IPS-NIHi7 (cell line): ENCODE results near the gene MGRN1.

ENCODE experiments used
- DNase-seq: peaks from one replicate; pipeline ENCODE4 v3.0.0; 2012; ENCODE audit warnings: mixed read lengths; ENCODE audit errors: extremely low spot score

Gene MGRN1

DNA sequence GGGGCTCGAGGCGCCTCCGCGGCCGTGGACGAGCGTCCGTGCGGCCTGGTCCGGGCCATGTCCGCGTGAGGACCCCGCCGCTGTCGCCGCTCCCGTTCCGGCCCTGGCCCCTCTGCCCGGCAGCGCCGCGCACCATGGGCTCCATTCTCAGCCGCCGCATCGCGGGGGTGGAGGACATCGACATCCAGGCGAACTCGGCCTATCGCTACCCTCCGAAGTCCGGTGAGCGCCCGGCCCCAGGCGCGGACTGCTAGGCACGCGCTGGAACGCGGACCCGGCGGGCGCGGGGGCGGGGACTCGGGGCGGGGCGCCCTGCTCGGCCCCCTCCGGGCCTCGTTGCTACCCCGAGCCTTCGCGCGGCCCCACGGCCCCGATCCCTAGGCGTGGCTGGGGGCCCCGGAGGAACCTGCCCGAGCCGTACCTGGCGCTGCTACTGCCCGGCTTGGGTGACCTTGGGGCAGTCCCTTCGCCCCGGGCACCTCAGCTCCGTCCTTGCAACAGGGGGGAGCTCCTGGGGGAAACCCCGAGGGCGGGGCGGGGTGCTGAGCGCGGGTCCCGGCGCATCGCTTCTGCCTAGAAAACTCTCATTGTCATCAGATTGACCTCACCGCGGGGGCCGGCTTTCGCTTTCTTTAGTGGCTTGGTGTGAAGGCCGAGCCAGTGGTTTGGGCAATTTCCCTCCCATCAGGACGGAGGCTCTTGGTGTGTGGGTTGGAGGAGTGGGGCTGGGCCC, 367 bp downstream of the MGRN1 start:
- peak; percentile 69 for DNase-seq

- DNase-seq = no peak
Observed at GRCh38 chr16:4625560-4626159, 1.0 kb downstream of the MGRN1 start.

DNA sequence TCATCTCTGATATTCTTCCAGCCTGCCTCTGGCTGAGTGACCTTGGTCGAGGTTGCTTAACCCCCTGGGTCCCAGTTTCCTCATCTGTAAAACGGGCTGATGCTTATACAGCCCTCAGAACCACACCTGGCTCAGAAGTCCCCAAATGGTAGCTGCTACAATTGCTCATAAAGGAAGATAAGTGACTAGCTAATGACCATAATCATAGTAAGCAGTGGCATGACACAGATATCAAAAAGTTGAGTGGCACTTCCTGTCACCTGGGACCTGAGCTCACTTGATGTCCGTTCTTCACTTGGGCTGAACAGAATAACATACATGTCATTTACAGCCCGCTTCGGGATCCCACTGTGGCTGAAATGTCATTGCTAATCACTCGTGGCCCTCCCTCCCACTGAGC, 1.8 kb downstream of the MGRN1 start:
- DNase-seq = no peak

- no peak for DNase-seq
Observed at GRCh38 chr16:4628283-4628682, 3.7 kb downstream of the MGRN1 start.

GRCh38 chr16:4631444-4631843, 6.8 kb downstream of the MGRN1 start:
- DNase-seq = no peak

DNA sequence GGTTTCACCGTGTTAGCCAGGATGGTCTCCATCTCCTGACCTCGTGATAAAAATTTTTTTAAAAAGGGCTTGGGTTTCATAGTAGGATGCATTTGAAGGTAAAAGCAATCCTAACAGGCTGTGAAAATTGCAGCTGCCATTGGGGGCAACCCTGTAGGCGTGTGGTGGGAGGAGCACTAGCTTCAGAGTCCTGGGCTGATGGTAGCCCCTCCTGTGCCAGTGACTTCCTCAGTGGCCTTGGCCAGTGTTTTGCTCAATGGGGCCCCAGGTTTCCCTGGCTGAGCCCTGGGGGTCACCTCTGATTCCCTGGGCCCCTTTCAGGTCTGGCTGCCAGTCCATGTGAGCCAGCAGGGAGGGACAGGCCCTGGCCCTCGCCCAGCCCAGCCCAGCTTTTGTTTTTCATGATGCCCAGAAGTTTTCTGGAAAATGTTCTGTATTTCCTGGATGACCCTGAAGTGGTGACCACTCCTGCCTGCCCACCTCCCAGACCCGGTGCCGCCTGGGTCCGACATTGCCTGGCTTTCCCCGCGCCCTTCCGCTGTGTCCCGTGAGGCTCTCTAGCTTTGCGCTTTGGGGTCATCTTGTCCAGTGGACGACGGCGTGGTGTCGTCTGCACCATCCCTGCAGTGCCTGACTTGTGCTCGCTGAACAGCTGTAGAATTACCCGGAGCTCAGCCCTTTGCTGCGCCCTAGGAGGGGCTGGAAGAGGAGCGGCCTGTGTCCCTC, 9.4 kb downstream of the MGRN1 start:
- DNase-seq = no peak

DNA sequence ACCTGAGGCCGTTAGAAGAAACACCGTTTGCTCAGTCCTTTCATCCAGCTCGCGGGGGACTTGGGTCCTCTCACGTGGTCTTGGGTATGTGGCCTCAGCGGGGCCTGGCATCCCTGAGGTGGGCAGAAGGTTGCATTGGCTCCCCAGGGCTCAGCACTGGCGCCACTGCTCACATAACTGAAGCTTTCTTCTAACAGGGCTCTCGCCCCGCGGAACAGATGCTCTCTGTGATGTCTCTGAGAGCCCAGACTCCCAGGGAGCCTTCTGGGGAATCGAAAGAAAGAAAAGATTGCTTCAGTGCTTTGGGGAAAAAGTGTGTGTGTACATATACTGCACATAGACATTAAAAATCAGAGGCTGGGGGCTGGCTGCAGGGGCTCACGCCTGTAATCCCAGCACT, 10.1 kb downstream of the MGRN1 start:
- DNase-seq = no peak

- DNase-seq = no peak
Observed at GRCh38 chr16:4636196-4636595, 11.6 kb downstream of the MGRN1 start.

- DNase-seq = no peak
Observed at GRCh38 chr16:4637501-4638166, 13.0 kb downstream of the MGRN1 start.

- no peak for DNase-seq
Observed at GRCh38 chr16:4639899-4640509, 15.4 kb downstream of the MGRN1 start.

DNA sequence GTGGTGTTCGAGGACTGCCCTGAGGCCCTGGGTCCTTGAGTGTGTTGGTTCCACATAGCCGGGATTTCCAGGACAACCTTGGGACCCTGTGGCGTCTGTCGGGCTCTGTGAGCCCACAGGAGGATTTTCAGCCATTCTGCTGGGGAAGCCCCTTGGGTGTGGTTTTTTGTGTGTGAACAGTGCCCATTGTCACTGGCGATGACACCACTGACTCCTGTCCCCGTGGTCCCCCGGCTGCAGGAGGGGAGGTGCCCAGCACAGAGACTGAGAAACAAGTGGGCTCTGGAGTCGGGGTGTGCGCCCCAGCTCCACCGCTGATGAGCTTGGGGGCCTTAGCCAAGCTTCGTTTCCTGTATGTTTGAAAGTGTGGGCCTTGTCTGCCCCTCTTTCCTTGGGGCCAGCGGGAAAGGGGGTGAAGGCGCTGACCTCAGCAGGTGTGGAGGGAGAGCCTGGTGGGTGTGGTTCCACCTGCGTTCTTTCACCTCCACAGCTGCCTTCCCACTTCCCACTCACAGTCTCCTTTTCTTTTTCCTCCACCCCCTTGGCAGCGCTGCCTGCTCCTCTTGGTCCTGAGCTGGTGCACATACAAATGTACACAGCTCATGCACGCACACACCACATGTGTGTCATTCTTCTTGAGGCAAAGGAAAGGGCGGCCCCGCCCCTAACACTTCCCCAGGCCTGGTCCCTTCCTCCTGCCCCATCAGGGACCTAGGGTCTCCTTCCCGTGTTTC, 16.1 kb downstream of the MGRN1 start:
- no peak for DNase-seq

- DNase-seq = no peak
Observed at GRCh38 chr16:4641306-4641687, 16.7 kb downstream of the MGRN1 start.

GRCh38 chr16:4641895-4642294, 17.3 kb downstream of the MGRN1 start:
- DNase-seq = no peak

DNA sequence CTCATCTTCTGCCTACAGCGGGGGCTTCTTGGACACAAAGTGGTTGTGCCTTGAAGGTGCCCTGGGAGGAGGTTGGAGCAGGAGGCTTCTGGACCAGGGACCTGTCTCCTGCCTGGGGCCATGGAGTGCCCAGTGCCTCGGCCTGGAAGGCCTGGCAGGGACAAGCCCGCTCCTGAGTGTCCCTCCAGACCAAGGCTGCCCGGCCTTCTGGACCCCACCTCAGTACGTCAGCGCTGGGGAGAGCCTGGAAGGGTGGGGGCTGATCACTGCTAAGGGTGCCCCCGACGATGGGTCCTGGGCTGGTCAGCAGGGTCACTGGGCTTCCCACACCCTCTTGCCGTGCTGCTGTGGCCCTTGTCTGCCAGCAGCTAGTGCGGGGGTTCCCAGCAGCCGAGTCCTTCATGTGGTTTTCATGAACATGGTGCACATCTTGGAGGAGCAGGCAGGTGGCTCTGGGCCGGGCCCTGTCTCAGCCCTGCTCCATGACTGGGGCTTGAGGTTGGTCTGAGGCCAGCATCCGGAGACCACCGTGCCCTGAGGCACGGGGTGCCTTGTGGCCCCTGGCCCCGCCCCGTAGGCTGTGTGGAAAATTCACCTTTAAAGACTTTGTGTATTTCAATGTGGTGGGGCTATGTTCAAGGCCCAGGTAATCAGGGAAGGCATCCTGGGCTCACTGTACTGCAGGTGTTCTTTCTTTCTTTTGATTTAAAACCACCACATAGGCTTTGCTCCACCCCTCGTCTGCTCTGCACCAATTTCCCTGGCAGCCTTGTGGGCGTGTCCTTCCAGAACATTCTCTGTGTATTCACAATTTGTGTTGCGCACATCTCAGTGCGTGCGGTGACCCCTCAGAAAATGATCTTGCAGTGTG, 22.4 kb downstream of the MGRN1 start:
- no peak for DNase-seq

DNA sequence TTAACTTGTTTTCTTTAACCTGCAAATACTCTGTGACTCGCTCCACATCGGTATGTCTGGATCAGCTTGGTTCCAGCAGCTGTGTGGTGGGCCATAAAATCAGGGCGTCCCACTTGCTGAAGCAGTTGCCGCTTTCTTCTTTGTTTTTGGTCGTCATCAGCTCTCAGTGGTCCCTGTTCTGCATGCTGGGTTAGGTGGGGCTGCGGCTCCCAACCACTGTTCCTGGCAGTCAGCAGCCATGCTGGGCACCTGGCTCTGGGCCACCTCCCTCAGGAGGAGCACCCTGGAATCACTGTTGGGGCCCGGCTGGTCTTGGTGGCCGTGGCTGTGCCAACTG, 23.0 kb downstream of the MGRN1 start:
- no peak for DNase-seq

DNA sequence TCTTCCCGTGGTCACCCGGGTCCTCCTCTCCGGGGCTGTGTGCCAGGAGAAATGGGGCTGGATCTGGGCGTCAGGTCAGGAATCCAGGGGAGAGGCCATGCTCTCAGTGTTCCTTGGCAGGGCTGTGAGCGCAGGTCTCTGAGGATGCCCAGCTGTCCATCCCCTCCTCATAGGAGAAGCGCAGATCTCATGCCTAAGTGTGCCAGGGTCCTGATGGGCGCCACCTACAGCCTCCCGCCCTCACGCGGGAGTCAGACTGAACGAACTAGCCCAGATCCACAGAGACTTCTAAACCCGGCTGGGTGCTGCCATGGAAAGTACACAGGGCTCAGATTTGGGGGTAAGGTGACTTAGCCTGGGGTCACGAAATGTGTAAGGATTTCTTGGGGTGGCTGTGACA, 24.3 kb downstream of the MGRN1 start:
- DNase-seq = no peak

DNA sequence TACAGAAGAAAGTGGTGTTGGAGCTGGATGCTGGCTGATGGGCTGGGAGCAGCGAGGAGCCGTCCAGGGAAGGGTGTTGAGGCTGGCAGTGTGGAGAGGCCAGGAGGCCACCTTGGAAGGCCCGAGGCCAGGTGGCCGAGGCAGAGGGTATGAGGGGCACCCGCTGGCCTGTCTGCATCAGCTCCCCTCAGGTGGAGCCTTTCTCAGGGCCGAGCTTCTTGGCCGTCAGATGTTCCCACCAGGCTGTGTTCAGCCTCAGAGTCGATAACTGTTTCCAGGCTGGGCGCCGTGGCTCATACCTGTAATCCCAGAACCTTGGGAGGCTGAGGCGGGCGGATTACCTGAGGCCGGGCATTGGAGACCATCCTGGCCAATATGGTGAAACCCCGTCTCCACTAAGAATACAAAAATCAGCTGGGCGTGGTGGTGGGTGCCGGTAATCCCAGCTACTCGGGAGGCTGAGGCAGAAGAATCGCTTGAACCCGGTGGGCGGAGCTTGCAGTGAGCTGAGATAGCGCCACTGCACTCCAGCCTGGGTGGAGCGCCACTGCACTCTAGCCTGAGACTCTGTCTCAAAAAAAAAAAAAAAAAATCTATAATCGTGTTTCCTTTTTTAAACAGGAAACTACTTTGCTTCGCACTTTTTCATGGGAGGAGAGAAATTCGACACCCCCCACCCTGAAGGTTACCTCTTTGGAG, 25.3 kb downstream of the MGRN1 start:
- DNase-seq = no peak

DNA sequence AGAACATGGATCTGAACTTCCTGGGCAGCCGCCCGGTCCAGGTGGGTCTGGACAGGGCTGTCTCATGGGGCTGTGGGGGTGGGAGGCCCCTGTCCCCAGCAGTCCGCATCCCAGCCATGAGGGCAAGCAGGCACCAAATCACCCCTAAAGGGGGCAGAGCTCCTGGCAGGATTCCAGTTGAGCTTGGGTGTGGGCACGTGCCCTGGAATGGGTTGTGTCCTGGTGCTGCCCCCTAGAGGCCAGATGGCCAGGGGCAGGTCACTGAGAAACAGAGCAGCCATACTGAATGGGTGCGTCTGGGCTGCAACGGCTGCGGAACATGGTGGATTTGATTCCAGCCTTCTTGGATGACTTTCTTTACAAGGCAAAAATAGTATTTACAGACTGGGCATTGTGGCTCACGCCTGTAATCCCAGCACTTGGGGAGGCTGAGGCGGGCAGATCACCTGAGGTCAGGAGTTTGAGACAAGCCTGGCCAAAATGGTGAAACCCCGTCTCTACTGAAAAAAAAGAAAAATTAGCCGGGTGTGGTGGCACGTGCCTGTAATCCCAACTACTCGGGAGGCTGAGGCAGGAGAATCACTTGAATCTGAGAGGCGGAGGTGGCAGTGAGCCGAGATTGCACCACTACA, 25.9 kb downstream of the MGRN1 start:
- DNase-seq = peak; percentile 94

GRCh38 chr16:4651827-4652226, 27.2 kb downstream of the MGRN1 start:
- no peak for DNase-seq
